Nephron progenitor cell (in vitro differentiated cells): ENCODE measurements around the gene SDHA.
"Not testable (repeated sequence)": the region's sequence is repeated elsewhere in the genome, so short reads cannot be mapped to it uniquely, and the experiment has no call there.

Source experiments
- DNase-seq: peaks from one replicate; pipeline ENCODE4 v3.0.0; 2021
- H3K27ac Mint-ChIP-seq: 2 replicates; pipeline ENCODE4 v1.8.0; 2021; ENCODE audit warnings: mild to moderate bottlenecking, moderate library complexity, mixed read lengths
- H3K27me3 Mint-ChIP-seq: 2 replicates; pipeline ENCODE4 v1.8.0; 2021; ENCODE audit warnings: mild to moderate bottlenecking, low read depth, mixed read lengths; ENCODE audit not compliant: poor library complexity
- H3K36me3 Mint-ChIP-seq: 2 replicates; pipeline ENCODE4 v1.8.0; 2021; ENCODE audit warnings: low read depth, mixed read lengths
- H3K4me1 Mint-ChIP-seq: 2 replicates; pipeline ENCODE4 v1.8.0; 2021; ENCODE audit warnings: mixed read lengths
- H3K4me3 Mint-ChIP-seq: 2 replicates; pipeline ENCODE4 v1.8.0; 2021; ENCODE audit warnings: mild to moderate bottlenecking, moderate library complexity, mixed read lengths
- H3K9me3 Mint-ChIP-seq: 2 replicates; pipeline ENCODE4 v1.8.0; 2021; ENCODE audit warnings: mild to moderate bottlenecking, moderate library complexity, mixed read lengths
- CTCF ChIP-seq: fragments of 200-600 bp; sonication (generic); IDR thresholded peaks from 2 replicates; pipeline ENCODE4 v1.5.0; 2021; ENCODE audit warnings: antibody characterized with exemption

SDHA gene

DNA sequence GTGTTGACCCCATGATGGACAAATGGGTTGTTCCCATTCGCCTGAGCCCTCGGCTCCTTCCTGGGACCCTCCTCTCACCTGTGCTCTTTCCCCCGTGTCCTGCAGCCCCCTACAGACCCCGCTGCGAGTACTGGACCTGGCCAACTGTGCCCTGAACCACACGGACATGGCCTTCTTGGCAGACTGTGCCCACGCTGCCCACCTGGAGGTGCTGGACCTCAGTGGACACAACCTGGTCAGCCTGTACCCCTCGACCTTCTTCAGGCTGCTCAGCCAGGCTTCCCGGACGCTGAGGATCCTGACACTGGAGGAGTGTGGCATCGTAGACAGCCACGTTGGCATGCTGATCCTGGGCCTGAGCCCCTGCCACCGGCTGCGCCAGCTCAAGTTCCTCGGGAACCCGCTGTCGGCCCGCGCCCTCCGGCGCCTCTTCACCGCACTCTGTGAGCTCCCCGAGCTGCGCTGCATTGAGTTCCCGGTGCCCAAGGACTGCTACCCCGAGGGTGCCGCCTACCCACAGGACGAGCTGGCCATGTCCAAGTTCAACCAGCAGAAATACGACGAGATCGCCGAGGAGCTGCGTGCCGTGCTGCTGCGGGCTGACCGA is 23.4 kb upstream of the SDHA start:
- no peaks in the 10 kb centered on the region for H3K36me3 Mint-ChIP-seq
- TF ChIP-seq CTCF = no peak
- no peak for DNase-seq
- peaks cover 9% of the 10 kb centered on the region for H3K27me3 Mint-ChIP-seq
- H3K4me3 Mint-ChIP-seq = no peak overlapping the region
- no peaks in the 10 kb centered on the region for H3K9me3 Mint-ChIP-seq
- no peak overlapping the region for H3K27ac Mint-ChIP-seq
- peaks cover 26% of the 10 kb centered on the region for H3K4me1 Mint-ChIP-seq

- TF ChIP-seq CTCF = no peak
- H3K36me3 Mint-ChIP-seq = no peaks in the 10 kb centered on the region
- H3K4me3 Mint-ChIP-seq = no peak overlapping the region
- no peak for DNase-seq
- peaks cover 24% of the 10 kb centered on the region for H3K4me1 Mint-ChIP-seq
- no peak overlapping the region for H3K27ac Mint-ChIP-seq
- H3K9me3 Mint-ChIP-seq = no peaks in the 10 kb centered on the region
- peaks cover 5% of the 10 kb centered on the region for H3K27me3 Mint-ChIP-seq
Observed at GRCh38 chr5:195401-196160, 22.5 kb upstream of the SDHA start.

GRCh38 chr5:196350-196749 is 21.8 kb upstream of the SDHA start:
- TF ChIP-seq CTCF = no peak

DNA sequence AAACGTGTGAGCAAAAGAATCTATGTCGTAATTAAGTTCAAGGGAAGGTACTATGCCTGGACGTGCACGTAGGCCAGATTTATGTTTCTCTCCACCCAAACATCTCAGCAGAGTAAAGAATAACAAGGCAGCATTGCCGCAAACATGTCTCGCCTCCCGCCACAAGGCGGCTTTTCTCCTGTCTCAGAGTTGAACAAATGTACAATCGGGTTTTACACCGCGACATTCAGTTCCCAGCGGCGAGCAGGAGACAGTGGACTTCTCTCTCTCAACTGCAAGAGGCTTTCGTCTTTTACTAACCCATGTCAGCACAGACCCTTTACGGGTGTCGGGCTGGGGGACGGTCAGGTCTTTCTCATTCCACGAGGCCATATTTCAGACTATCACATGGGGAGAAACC is 21.1 kb upstream of the SDHA start:
- H3K27ac Mint-ChIP-seq, H3K36me3 Mint-ChIP-seq, H3K9me3 Mint-ChIP-seq, DNase-seq, H3K4me3 Mint-ChIP-seq, H3K27me3 Mint-ChIP-seq: not testable (repeated sequence)
- peaks cover 37% of the 10 kb centered on the region for H3K4me1 Mint-ChIP-seq

More at GRCh38 chr5:196350-196749, 21.8 kb upstream of the SDHA start:
- no peaks in the 10 kb centered on the region for H3K36me3 Mint-ChIP-seq
- H3K27me3 Mint-ChIP-seq = peaks cover 4% of the 10 kb centered on the region
- H3K4me1 Mint-ChIP-seq = peaks cover 30% of the 10 kb centered on the region
- no peaks in the 10 kb centered on the region for H3K9me3 Mint-ChIP-seq
- no peak for DNase-seq
- no peak overlapping the region for H3K4me3 Mint-ChIP-seq
- H3K27ac Mint-ChIP-seq = no peak overlapping the region

DNA sequence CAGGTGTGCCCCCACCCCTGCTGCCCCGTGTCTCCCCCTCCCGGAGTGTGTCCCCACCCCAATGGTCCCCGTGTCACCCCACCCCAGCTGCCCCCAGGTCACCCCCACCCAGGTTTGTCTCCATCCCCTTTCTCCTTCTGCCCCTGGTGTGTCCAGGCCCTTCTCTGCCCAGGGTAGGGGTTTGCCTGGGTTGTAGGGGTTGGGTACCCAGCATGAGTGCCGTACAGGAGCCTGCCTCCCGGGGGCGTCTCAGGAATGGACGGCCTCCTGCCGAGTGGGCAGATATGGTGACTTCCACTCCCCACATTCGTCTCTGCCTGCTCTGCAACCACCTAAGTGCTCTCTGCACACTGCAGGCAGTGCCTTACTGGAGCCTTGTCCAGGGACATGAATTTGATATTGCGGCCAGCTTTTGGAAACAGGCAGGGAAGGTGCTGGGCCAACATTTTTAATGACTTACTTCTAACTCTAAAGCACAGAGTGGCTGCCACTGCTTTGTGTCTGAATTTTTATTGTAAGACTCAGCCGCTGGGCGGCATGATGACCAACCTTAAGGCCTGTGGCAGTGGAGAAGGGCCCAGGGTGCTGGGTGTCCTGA is 20.1 kb upstream of the SDHA start:
- peaks cover 44% of the 10 kb centered on the region for H3K4me1 Mint-ChIP-seq

More for the DNA sequence above, 20.1 kb upstream of the SDHA start:
- Mint-ChIP-seq H3K9me3 (no peaks in the 10 kb centered on the region), H3K4me3 (no peak overlapping the region), H3K36me3 (peaks cover 5% of the 10 kb centered on the region), H3K27ac (no peak overlapping the region), H3K27me3 (peaks cover 4% of the 10 kb centered on the region)
- no peak for DNase-seq
- no peak for TF ChIP-seq CTCF
